Neural cell (in vitro differentiated cells): ENCODE measurements around the gene CAMSAP2. TPM values are rescaled to one million over a fixed set of nuclear protein-coding genes. Genes with fewer than 3 reads are reported as not detected.

Experiments
- H2AFZ ChIP-seq: fragments of 200-600, 300-800 bp; sonication (generic), shearing (Covaris generic); 2 replicates; pipeline ENCODE4 v1.6.0; 2014; ENCODE audit warnings: low read depth, mild to moderate bottlenecking, antibody characterized with exemption, low read length, moderate library complexity
- H3F3A ChIP-seq: fragments of 200-600 bp; shearing (Covaris generic); 2 replicates; pipeline ENCODE4 v1.6.1; 2016; ENCODE audit warnings: mild to moderate bottlenecking, moderate library complexity, mixed read lengths, antibody characterized with exemption, low read length; ENCODE audit not compliant: insufficient read depth, poor library complexity, severe bottlenecking
- H3K27ac ChIP-seq: fragments of 200-600, 300-800 bp; sonication (generic), shearing (Covaris generic); 2 replicates; pipeline ENCODE4 v1.5.1; 2014; ENCODE audit warnings: mild to moderate bottlenecking, low read length, moderate library complexity
- H3K27me3 ChIP-seq: fragments of 300-800, 200-600 bp; sonication (generic), shearing (Covaris generic); 2 replicates; pipeline ENCODE4 v1.6.0; 2014; ENCODE audit warnings: mild to moderate bottlenecking, low read depth, low read length, moderate library complexity; ENCODE audit not compliant: insufficient read depth
- H3K36me3 ChIP-seq: fragments of 300-800, 200-600 bp; sonication (generic), shearing (Covaris generic); 2 replicates; pipeline ENCODE4 v1.5.1; 2014; ENCODE audit warnings: mild to moderate bottlenecking, antibody characterized with exemption, low read length, moderate library complexity; ENCODE audit not compliant: insufficient read depth
- H3K4me2 ChIP-seq: fragments of 300-800, 200-600 bp; sonication (generic), shearing (Covaris generic); 2 replicates; pipeline ENCODE4 v1.6.0; 2014; ENCODE audit warnings: mild to moderate bottlenecking, low read length
- H3K4me3 ChIP-seq: fragments of 300-800, 200-600 bp; sonication (generic), shearing (Covaris generic); 2 replicates; pipeline ENCODE4 v1.5.1; 2014; ENCODE audit warnings: mild to moderate bottlenecking, low read length, moderate library complexity
- H3K79me2 ChIP-seq: fragments of 200-600 bp; shearing (Covaris generic); replicated peaks from 2 replicates; pipeline ENCODE4 v1.6.0; 2014; ENCODE audit warnings: mild to moderate bottlenecking, low read length, moderate library complexity; ENCODE audit not compliant: insufficient read depth
- H3K9ac ChIP-seq: fragments of 300-800, 200-600 bp; sonication (generic), shearing (Covaris generic); 2 replicates; pipeline ENCODE4 v1.6.1; 2016; ENCODE audit warnings: mild to moderate bottlenecking, low read length, mixed read lengths
- H3K9me2 ChIP-seq: fragments of 200-600 bp; shearing (Covaris generic); 2 replicates; pipeline ENCODE4 v1.6.1; 2016; ENCODE audit warnings: mild to moderate bottlenecking, low read length, mixed read lengths; ENCODE audit not compliant: insufficient read depth
- H3K9me3 ChIP-seq: fragments of 200-600, 300-800 bp; sonication (generic), shearing (Covaris generic); 2 replicates; pipeline ENCODE4 v1.6.1; 2016; ENCODE audit warnings: mild to moderate bottlenecking, mixed run types, low read length, moderate library complexity, mixed read lengths
- H4K20me1 ChIP-seq: fragments of 200-600 bp; shearing (Covaris generic); 2 replicates; pipeline ENCODE4 v1.6.1; 2016; ENCODE audit warnings: mild to moderate bottlenecking, mixed run types; ENCODE audit not compliant: insufficient read depth
- CTCF ChIP-seq: fragments of 450-650 bp; IDR thresholded peaks from 2 replicates; pipeline ENCODE4 v1.5.1; 2014; ENCODE audit warnings: antibody characterized with exemption, mild to moderate bottlenecking, moderate library complexity; ENCODE audit not compliant: poor library complexity, severe bottlenecking
- EP300 ChIP-seq: fragments of 450-650 bp; conservative IDR thresholded peaks from 2 replicates; pipeline ENCODE4 v1.6.1; 2014; ENCODE audit warnings: antibody characterized with exemption, mild to moderate bottlenecking, moderate library complexity; ENCODE audit not compliant: poor library complexity, severe bottlenecking
- EZH2 ChIP-seq: fragments of 200-600, 300-800 bp; shearing (Covaris generic), sonication (generic); IDR thresholded peaks from 2 replicates; pipeline ENCODE4 v1.6.1; 2014; ENCODE audit warnings: antibody characterized with exemption, low read length, borderline replicate concordance, mild to moderate bottlenecking; ENCODE audit not compliant: insufficient read depth, poor library complexity, severe bottlenecking
- MXI1 ChIP-seq: fragments of 450-650 bp; conservative IDR thresholded peaks from 2 replicates; pipeline ENCODE4 v1.6.1; 2014; ENCODE audit warnings: antibody characterized with exemption, mild to moderate bottlenecking; ENCODE audit not compliant: poor library complexity, severe bottlenecking
- POLR2AphosphoS5 ChIP-seq: IDR thresholded peaks from 2 replicates; pipeline ENCODE4 v1.6.1; 2012
- RAD21 ChIP-seq: fragments of 450-650 bp; conservative IDR thresholded peaks from 2 replicates; pipeline ENCODE4 v1.6.1; 2014; ENCODE audit warnings: antibody characterized with exemption, mild to moderate bottlenecking, moderate library complexity
- REST ChIP-seq: IDR thresholded peaks from 2 replicates; pipeline ENCODE4 v1.6.1; 2012; ENCODE audit warnings: borderline replicate concordance
- SMC3 ChIP-seq: fragments of 450-650 bp; conservative IDR thresholded peaks from 2 replicates; pipeline ENCODE4 v1.6.1; 2014; ENCODE audit warnings: antibody characterized with exemption, mild to moderate bottlenecking, moderate library complexity; ENCODE audit not compliant: poor library complexity
- TAF1 ChIP-seq: IDR thresholded peaks from 2 replicates; pipeline ENCODE4 v1.6.1; 2012; ENCODE audit warnings: low read depth
- polyA minus RNA-seq: library from RNA; depleted of rRNA, polyadenylated mRNA; stranded (reverse); fragments of >200 nt; gene quantifications from 2 replicates; pipeline ENCODE4 v1.2.3, GENCODE V29; 2014
- polyA plus RNA-seq: library from polyadenylated mRNA; depleted of rRNA; stranded (reverse); fragments of >200 nt; gene quantifications from 2 replicates; pipeline ENCODE4 v1.2.3, GENCODE V29; 2014

Gene CAMSAP2
- polyA plus RNA-seq (49.2 and 52.7 TPM in 2 replicates), polyA minus RNA-seq (160 and 188 TPM in 2 replicates)

- peak within 1 kb of the TSS; percentile 95 for H3K4me2 ChIP-seq
- H3K9me2 ChIP-seq: no peaks in the 10 kb centered on the region
- peak within 1 kb of the TSS; percentile 47 for H2AFZ ChIP-seq
- H3K79me2 ChIP-seq: peaks cover 42% of the 10 kb centered on the region
- no peaks in the 10 kb centered on the region for H3K27me3 ChIP-seq
- H3K27ac ChIP-seq: peak within 1 kb of the TSS; percentile 97
- no peaks in the 10 kb centered on the region for H3K36me3 ChIP-seq
- H3F3A ChIP-seq: no peaks in the 10 kb centered on the region
- H3K9ac ChIP-seq: peak within 1 kb of the TSS; percentile 99
- peaks cover 22% of the 10 kb centered on the region for H4K20me1 ChIP-seq
- no peak for TF ChIP-seq TAF1
- no peak for TF ChIP-seq EP300
- no peak for TF ChIP-seq SMC3
- no peak for TF ChIP-seq RAD21
- TF ChIP-seq CTCF: no peak
- TF ChIP-seq MXI1: no peak
- peak within 1 kb of the TSS; percentile 86 for H3K4me3 ChIP-seq
- no peaks in the 10 kb centered on the region for H3K9me3 ChIP-seq
Observed at GRCh38 chr1:200738327-200738948, at the start of gene CAMSAP2. CAMSAP2 (plus strand) TSS chr1:200738893; CDS start chr1:200739828, 935 bp downstream.

- Histone ChIP-seq H3K79me2 (no peaks in the 10 kb centered on the region), H3F3A (no peaks in the 10 kb centered on the region), H3K9me2 (no peaks in the 10 kb centered on the region), H2AFZ (no peak overlapping the region), H4K20me1 (no peaks in the 10 kb centered on the region), H3K36me3 (no peaks in the 10 kb centered on the region), H3K9ac (no peak overlapping the region), H3K27me3 (no peaks in the 10 kb centered on the region), H3K27ac (no peak overlapping the region), H3K4me3 (no peak overlapping the region), H3K9me3 (no peaks in the 10 kb centered on the region), H3K4me2 (no peak overlapping the region)
- TF ChIP-seq EZH2 (no peak), EP300 (no peak), POLR2AphosphoS5 (no peak), SMC3 (no peak), RAD21 (no peak), TAF1 (no peak), CTCF (no peak), REST (no peak), MXI1 (no peak)
Observed at GRCh38 chr1:200692316-200692715, 46.4 kb upstream of the CAMSAP2 start.
